HEK293T (cell line): ENCODE results near the gene AKR1B1.

Source experiments
- ARNT ChIP-seq: fragments of 450-650 bp; IDR thresholded peaks from 2 replicates; pipeline ENCODE4 v1.6.1; 2017; ENCODE audit warnings: mild to moderate bottlenecking
- BHLHE40 ChIP-seq: fragments of 450-650 bp; IDR thresholded peaks from 2 replicates; pipeline ENCODE4 v1.6.1; 2016; ENCODE audit warnings: mild to moderate bottlenecking, moderate library complexity, borderline replicate concordance
- FOXK2 ChIP-seq: fragments of 450-650 bp; IDR thresholded peaks from 2 replicates; pipeline ENCODE4 v1.6.1; 2016; ENCODE audit warnings: mild to moderate bottlenecking
- FOXM1 ChIP-seq: fragments of 450-650 bp; IDR thresholded peaks from 2 replicates; pipeline ENCODE4 v1.6.1; 2017; ENCODE audit warnings: mild to moderate bottlenecking, borderline replicate concordance
- L3MBTL2 ChIP-seq: fragments of 450-650 bp; conservative IDR thresholded peaks from 2 replicates; pipeline ENCODE4 v1.6.1; 2016; ENCODE audit warnings: mild to moderate bottlenecking
- LEF1 ChIP-seq: fragments of 450-650 bp; IDR thresholded peaks from 2 replicates; pipeline ENCODE4 v1.6.1; 2017; ENCODE audit warnings: mild to moderate bottlenecking, borderline replicate concordance
- SP1 ChIP-seq: fragments of 450-650 bp; IDR thresholded peaks from 2 replicates; pipeline ENCODE4 v1.6.1; 2017
- SUZ12 ChIP-seq: fragments of 450-650 bp; IDR thresholded peaks from 2 replicates; pipeline ENCODE4 v1.6.1; 2016; ENCODE audit warnings: mild to moderate bottlenecking

DNA sequence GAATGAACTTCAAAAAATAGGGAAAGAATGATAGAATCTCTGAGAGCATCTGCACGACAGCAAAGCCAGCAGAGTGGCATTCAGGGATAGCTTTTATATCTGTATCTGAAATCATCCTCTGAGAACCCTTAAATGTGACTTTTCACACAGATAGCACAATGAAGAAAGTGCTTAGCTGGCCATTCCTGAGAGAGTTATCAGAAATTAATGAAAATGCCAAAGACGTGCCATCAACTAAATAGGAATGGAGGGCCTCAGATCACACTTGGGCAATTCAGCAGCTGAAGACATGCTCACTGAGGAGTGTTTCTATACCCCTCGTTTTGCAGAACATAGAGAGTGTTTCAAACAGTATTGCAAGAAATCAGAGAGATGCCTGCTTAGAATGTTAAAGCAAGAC is 51.6 kb downstream of the AKR1B1 start:
- TF ChIP-seq SUZ12 (no peak), FOXK2 (no peak), SP1 (no peak), BHLHE40 (no peak), L3MBTL2 (no peak), ARNT (no peak), FOXM1 (no peak), LEF1 (no peak)
